ENCODE results near the gene NRN1L.
"Not testable (repeated sequence)": the region's sequence is repeated elsewhere in the genome, so short reads cannot be mapped to it uniquely, and the experiment has no call there.

NRN1L gene

DNA sequence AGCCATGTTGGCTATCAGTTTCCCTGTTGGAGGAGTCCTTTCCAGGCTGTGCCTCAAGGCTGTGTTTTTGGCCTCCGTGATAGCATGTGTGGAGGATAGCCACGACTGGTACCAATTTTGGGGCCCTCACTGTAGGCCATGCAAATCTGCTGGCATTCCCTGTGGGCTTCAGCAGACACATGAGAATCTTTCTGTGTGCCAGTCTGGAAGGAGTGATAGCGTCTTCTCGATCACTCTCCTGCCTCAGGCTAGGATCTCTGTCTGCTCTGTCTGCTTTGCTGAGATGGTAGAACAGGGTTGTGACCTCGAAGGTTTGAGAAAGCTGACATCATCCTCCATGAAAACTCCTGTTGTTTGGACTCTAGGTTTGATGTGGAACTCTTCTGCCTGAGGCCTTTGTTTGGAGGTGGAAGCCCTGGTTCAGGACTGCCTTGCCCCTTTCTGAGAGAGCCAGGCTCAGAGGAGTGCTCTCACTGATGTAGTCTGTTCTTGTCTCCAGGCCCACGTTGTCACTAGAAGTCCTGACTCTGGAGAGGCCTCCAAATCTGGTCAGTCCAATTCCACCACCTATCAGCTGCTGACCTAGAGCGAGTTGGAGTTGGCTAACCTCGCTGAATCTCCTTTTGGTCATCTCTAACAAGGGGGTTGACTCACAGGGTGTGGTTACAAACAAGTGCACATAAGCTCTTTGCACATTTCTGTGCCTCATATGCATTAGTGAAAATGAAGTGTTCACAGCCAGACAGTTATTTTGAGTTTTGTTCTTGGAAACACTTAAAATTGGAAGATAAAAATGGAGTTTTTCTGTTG, 23.9 kb upstream of the NRN1L start:
- DNase-seq (ENCODE audit: low spot score) = no peak

DNA sequence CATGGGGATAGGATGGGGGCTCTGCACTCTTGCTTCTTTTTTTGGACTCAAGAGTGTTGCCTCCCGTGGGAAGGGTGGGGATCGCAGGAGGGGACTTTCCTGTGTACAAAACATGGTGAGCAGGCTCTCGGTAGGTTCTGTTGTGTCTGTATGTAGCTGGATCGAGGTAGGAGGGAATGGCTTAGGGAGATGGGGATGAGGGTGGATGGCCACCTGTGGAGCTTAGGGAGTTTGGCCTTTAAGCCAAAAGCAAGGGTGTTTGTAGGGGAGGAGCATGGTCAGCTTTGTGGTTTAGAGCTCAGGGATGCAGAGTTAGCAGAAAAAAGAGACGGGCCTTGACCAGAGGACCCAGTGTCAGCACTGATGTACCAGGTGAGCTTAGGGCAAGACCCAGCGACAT, 22.8 kb upstream of the NRN1L start:
- no peak for DNase-seq (ENCODE audit: low spot score)

DNA sequence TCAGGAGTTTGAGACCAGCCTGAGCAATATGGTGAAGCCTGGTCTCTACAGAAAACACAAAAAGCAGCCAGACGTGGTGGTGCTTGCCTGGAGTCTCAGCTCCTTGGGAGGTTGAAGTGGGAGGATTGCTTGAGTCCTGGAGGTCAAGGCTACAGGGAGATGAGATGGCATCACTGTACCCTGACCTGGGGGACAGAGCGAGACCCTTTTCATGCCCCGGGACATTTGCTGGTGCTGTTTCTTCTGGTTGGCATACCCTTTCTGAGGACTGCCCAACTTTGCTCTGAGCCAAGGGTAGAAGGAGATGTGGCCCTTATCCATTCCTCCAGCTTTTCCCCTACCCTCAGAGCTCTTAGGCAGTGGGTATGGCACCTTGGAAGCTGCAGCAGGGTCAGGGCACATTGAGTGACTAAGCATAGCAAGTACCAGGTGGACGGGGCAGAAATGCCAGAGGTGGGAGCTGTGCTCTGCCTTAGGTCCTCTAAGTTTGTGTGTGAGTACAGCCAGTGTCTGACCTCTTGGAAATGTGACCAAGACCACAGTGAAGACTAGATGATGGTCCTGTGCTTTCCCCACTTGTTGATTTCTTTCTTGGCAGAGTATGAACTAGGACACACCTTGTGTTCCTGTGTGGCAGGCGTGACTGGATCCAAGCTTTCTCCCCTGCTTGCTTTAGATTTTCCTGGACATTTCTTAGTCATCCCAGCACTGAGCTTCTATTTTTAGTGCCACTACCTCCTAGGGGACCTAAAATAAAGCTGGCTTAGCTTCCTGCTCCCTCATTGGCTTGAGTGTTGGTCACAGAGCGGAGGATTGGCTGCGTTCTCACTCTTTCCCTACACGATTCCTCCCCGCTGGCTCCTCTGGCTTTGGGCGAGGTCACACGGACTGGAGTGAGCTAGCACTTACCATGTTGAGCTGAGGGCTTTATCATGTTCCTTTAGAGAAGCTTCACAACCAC, 21.8 kb upstream of the NRN1L start:
- no peak for DNase-seq (ENCODE audit: low spot score)

DNA sequence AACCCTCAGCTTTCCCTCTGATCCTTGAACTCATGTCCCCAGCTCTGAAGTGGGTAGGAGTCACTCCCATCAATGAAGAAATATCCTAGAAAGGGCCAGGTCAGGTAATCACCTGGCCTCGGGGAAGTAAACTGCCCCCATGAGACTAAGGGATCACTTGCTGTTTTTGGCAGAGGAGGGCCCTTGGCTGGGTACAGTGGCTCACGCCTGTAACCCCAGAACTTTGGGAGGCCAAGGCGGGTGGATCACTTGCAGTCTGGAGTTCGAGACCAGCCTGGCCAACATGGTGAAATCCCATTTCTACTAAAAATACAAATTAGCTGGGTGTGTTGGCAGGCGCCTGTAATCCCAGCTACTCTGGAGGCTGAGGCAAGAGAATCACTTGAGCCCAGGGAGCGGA, 20.6 kb upstream of the NRN1L start:
- DNase-seq (ENCODE audit: low spot score) = not testable (repeated sequence)

DNA sequence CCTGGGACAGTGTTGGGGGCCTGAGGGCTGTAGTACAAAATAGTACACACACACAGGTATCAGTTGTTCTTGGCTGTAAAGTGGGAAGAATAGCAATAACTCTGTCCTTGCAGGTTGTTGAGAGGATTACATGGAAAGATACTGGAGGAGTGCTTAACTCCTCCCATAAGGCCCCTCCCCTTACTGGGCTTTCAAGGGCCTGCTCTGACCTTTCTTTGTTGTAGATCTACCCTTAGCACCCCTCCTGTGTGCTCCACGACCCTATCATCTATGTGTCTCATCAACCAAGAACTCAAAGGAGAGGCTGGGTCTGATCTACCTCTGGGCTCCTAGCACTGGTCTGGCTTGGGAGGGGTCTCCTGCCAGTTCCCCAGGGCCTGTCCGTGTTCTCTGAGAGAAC, 20.1 kb upstream of the NRN1L start:
- DNase-seq (ENCODE audit: low spot score) = no peak

DNA sequence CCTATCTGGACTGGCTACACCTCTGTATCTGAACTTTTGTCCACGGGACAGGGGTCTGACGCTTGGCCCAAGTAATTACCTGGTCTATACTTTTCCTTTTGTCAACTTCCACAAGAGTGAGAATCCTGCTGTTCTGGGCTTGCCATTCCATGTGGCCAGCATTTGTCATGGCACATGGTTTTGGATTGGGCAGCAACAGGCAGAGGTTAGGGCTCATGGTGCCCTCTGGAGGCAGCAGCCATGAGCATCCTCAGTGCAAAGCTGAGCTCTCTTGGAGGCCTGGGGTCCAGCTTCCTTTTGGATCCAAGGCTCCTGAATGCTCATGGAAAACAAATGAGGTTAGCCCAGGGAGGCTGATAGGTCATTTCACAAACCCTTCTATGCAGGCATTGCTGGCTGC, 19.4 kb upstream of the NRN1L start:
- DNase-seq (ENCODE audit: low spot score) = no peak

DNA sequence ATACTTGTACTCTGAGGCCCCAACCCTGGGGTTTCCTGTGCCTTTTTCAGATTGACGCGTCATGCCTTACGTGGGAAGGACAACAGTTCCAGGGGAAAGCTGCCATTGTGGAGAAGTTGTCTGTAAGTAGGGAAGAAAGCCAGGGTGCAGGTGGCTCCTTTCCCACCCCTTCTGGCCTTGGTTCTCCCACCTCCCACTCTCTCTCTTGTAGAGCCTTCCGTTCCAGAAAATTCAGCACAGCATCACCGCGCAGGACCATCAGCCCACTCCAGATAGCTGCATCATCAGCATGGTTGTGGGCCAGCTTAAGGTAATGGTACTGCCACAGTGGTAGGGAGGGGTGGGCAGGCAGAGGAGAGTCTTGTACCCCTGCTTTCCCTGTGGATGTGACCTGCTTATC, 16.4 kb upstream of the NRN1L start:
- no peak for DNase-seq (ENCODE audit: low spot score)

DNA sequence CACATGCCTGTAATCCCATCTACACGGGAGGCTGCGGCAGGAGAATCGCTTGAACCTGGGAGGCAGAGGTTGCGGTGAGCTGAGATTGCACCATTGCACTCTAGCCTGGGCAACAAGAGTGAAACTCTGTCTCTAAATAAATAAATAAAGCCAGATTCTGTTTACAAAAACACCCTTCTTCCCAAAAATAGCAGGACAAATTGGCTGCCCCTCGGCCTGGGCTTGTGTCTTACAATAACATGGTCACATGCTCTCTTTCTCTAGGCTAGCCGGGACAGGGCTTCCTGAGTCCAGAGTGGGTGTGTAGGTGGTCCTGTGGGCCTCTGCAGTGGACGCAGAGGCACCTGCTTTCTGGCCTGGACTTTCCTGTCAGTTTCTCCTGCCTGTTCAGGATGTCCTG, 15.0 kb upstream of the NRN1L start:
- DNase-seq (ENCODE audit: low spot score) = no peak

DNA sequence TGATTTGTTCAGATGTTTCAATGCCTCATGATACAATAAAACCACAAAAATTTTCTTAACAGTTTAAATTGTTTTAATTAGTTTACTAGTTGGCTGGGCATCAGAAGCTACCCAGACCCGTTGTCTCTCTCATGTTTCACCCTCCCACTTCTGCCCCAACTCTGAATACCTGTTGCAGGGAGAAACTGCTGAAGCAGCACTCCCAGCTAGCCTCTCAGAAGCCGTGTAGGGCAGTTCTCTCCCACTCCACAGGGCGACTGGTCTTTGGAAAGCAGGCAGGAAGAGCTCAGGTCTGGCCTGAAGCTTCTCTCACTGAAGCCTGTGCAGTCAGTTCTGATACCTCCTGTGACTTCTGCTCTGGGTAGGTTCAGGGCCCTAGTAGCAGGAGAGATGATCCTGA, 13.4 kb upstream of the NRN1L start:
- DNase-seq (ENCODE audit: low spot score) = no peak

DNA sequence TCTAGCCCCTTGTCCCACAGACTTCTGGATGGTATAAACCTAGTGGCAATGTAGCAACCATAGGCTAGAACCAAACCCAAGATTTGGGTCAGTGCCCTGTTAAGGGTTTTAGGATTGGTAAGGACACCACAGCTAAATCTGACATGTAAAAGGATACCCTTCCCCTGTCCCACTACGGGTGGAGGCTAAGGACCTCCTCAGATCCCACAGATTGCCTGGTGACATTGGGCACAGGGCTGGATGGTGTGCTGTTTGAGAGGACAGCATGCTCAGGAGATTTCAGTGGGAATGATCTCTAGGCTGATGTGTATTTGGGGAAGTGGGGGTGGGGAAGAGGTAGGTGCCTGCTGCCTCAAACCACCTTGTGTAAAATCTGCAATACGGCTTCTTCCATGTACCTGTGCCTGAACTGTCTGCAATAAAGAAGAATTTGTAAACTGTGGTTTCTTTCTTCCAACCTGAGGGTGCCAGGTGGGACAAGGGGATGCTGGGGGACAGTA, 12.5 kb upstream of the NRN1L start:
- DNase-seq (ENCODE audit: low spot score) = no peak

DNA sequence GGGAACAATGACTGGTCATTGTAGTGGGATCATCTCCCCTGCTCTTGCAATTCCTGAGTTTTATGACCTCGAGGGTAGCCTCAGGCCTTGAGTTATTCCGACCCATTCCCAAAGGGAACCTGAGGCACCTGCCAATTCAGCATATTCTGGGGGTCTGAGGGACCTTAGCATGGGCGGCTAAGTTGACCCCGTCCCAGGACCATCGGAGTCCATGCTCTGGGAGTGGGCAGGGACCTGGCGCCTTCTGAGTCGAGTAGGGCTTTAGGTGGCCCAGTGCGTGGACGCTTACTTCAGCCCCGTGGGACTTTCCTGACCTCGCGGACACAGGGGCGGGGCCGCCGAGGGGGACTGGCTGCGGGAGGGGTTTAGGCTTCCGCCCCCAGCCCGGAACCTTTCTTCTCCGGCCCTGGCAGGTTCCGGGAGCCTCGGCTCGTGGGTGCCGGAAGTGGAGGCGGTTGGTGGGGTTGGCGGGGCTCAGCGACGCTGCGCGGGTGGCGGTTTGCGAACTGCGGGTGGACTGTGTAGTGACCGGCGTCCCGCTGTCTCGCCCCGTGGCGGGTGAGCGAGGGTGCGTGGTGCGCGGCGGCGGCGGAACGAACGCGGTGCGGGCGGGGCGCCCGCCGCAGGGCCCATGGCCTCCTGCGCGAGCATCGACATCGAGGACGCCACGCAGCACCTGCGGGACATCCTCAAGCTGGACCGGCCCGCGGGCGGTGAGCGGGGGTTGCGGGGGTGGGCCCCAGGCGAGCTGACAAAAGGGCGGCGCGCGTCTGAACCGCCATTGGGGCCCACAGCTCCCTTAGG, 11.9 kb upstream of the NRN1L start, which contains the start of gene EDC4:
EDC4 (plus strand) TSS at position 422 of the 804 bp plus-strand sequence; CDS start at position 632, 210 bp downstream.
- DNase-seq (ENCODE audit: low spot score) = peak; percentile 89

DNA sequence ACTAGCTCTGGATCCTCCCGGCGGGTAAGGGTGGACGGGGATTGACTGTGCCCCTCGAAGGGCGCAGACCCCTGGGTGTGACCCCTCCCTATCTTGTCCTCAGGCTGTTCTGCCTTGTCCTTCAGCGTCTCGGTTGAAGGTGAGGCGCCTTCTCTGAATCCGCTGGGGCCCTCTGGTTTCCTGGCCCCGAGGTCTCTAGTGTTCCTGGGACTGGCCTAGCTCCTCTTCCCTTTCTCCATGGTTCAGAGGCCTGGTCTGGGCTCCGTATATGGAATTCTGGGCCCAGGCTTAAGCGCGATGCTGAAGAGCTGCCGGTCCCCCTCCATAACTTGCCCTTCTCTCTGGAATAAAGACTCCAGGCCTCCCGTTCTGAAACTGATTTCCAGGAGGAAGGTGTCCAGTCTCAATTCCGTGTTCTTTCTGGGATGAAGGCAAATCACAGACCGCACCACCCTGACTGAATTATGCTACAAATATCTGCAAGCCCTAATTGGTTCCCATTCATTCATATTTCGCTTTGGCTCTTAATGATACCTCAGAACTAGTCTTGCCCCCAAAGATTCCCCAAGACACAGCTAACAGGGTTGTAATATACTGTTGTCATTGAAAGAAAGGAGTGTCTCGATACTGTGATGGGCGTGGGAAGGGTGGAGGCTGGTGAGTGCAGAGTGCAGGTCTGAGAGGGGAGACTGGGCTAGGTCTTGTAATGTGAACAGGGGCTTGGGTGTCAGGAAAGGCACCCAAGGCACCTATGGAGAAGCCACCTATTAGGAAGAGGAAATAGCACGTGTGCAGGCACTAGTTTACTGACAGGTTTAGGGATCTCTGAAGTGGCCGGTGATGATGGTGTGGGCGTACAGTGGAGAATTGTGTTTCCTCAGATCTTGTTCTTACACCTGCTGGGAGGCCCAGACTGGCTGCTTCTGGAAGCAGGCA, 11.0 kb upstream of the NRN1L start:
- DNase-seq (ENCODE audit: low spot score) = no peak

DNA sequence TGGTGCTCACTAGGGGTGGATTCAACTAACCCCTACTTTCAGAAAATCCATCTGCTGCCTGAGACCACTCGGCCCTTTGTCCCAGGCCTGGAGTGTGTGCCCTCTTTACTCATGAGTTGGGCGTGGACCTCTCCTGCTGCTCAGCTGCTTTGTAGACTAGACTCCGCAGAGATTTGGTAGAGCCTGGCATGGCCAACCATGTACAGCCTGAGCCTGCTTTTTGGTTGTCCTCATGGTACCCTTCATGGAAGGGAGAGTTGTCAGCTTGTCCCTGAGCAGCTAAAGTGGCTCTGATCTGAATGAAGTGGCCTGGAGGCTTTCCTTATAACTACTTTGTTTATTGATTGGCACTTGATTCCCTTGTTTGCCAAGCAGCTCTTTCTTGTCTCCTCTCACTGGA, 10.3 kb upstream of the NRN1L start:
- DNase-seq (ENCODE audit: low spot score) = no peak

DNA sequence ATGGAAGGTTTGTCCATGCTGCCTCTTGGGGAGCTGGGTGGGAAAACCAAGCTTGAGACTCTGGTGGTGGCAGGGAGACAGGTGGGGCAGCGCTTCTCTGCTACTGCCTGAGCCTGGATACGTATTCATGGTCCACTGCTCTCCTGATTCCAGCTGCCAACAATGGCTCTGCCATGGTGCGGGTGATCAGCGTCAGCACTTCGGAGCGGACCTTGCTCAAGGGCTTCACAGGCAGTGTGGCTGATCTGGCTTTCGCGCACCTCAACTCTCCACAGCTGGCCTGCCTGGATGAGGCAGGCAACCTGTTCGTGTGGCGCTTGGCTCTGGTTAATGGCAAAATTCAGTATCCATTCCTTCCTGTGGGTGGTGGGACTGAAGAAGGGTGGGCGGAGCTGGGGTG, 7.6 kb upstream of the NRN1L start:
- no peak for DNase-seq (ENCODE audit: low spot score)

DNA sequence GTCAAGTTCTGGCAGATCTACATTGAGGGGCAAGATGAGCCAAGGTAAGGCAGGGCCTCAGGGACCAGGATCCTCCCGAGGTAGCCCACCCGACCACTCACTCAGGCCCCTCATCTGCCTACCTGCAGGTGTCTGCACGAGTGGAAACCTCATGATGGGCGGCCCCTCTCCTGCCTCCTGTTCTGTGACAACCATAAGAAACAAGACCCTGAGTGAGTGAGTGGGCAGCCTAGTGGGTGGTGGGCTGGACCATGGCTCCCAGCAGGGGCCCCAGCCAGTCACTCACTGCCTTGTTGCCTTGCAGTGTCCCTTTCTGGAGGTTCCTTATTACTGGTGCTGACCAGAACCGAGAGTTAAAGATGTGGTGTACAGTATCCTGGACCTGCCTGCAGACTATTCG, 6.5 kb upstream of the NRN1L start:
- no peak for DNase-seq (ENCODE audit: low spot score)

DNA sequence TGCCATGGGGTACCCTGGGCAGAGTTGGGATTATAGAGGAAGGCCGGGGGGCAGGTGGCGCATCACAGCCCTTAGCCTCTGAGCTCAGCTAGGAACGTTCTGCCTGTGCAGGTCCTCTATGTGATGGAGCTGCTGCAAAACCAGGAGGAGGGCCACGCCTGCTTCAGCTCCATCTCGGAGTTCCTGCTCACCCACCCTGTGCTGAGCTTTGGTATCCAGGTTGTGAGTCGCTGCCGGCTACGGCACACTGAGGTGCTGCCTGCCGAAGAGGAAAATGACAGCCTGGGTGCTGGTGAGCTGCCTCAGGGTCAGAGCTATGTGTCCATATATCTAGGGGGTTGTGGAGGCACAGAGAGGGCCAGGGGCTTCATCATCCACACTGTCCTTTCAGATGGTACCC, 5.8 kb upstream of the NRN1L start:
- no peak for DNase-seq (ENCODE audit: low spot score)

DNA sequence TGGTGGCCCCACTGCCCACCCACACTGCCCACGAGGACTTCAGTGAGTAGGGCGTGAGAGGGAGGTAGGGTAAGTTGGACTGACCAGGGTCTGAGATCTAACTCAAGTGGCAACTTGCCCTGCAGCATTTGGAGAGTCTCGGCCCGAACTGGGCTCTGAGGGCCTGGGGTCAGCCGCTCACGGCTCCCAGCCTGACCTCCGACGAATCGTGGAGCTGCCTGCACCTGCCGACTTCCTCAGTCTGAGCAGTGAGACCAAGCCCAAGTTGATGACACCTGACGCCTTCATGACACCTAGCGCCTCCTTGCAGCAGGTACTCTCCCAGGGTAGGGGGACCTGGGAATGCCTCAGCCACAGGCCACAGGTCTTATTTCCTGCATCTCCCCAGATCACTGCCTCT, 5.2 kb upstream of the NRN1L start:
- no peak for DNase-seq (ENCODE audit: low spot score)

DNA sequence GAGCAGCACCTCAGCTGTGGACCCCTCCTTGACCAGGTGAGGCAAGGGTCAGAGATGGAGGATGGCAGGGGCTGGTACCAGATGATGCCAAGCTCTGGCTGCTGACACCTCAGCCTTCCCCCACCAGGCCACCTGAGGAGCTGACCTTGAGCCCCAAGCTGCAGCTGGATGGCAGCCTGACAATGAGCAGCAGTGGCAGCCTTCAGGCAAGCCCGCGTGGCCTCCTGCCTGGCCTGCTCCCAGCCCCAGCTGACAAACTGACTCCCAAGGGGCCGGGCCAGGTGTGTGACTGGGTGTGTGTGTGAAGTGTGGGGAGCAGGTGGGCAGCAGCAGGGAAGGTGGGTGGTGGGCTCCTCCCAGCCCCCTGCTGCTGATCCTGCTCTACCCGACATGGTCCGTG, 4.7 kb upstream of the NRN1L start:
- no peak for DNase-seq (ENCODE audit: low spot score)

DNA sequence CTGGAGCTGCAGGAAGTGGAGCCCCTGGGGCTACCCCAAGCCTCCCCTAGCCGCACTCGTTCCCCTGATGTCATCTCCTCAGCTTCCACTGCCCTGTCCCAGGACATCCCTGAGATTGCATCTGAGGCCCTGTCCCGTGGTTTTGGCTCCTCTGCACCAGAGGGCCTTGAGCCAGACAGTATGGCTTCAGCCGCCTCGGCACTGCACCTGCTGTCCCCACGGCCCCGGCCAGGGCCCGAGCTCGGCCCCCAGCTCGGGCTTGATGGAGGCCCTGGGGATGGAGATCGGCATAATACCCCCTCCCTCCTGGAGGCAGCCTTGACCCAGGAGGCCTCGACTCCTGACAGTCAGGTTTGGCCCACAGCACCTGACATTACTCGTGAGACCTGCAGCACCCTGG, 4.1 kb upstream of the NRN1L start:
- no peak for DNase-seq (ENCODE audit: low spot score)

DNA sequence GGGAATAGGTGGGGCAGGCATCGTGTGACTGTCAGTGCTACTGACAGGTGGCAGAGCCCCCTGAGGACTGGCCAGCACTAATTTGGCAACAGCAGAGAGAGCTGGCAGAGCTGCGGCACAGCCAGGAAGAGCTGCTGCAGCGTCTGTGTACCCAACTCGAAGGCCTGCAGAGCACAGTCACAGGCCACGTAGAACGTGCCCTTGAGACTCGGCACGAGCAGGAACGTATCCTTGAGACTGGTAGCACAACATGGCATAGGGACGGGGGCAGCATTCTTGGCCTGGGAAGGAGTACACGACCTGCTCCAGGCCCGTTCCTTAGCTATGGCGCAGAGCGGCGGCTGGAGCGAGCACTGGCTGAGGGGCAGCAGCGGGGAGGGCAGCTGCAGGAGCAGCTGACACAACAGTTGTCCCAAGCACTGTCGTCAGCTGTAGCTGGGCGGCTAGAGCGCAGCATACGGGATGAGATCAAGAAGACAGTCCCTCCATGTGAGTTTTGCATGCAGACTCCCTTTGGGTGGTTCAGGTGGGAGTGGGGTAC, 3.0 kb upstream of the NRN1L start:
- DNase-seq (ENCODE audit: low spot score) = no peak

Measured in CD4-positive, alpha-beta T cell treated with Interleukin-15 for 4 hours (primary cell).